GM06990 (cell line): ENCODE results near the gene PTPRU.

Source experiments
- DNase-seq: peaks from one replicate; pipeline ENCODE4 v3.0.0-alpha.2; 2011; ENCODE audit not compliant: insufficient read length; ENCODE audit errors: extremely low read depth
- H3K27me3 ChIP-seq: replicated peaks from 2 replicates; pipeline ENCODE4 v1.6.0; 2011; ENCODE audit warnings: low read length; ENCODE audit not compliant: control insufficient read depth, insufficient read depth
- H3K36me3 ChIP-seq: 2 replicates; pipeline ENCODE4 v1.5.1; 2011; ENCODE audit warnings: low read length; ENCODE audit not compliant: control insufficient read depth, insufficient read depth
- H3K4me3 ChIP-seq: replicated peaks from 2 replicates; pipeline ENCODE4 v1.5.1; 2011; ENCODE audit warnings: low read depth, mild to moderate bottlenecking, control low read depth, low read length
- TF ChIP-seq, protein P1 (sequence below): IDR thresholded peaks from 2 replicates; pipeline ENCODE4 v1.5.1; 2011; ENCODE audit warnings: low read length, control low read depth, mild to moderate bottlenecking, inconsistent platforms; ENCODE audit not compliant: insufficient read depth, poor library complexity, severe bottlenecking

The PTPRU gene

GRCh38 chr1:29327223-29327935 lies 91.1 kb downstream of the PTPRU start:
- peaks cover 3% of the 10 kb centered on the region; the same call in 1 of the 2 replicates for H3K27me3 ChIP-seq
- no peaks in the 10 kb centered on the region for H3K36me3 ChIP-seq
- H3K4me3 ChIP-seq = no peak overlapping the region
- TF ChIP-seq, protein P1, sequence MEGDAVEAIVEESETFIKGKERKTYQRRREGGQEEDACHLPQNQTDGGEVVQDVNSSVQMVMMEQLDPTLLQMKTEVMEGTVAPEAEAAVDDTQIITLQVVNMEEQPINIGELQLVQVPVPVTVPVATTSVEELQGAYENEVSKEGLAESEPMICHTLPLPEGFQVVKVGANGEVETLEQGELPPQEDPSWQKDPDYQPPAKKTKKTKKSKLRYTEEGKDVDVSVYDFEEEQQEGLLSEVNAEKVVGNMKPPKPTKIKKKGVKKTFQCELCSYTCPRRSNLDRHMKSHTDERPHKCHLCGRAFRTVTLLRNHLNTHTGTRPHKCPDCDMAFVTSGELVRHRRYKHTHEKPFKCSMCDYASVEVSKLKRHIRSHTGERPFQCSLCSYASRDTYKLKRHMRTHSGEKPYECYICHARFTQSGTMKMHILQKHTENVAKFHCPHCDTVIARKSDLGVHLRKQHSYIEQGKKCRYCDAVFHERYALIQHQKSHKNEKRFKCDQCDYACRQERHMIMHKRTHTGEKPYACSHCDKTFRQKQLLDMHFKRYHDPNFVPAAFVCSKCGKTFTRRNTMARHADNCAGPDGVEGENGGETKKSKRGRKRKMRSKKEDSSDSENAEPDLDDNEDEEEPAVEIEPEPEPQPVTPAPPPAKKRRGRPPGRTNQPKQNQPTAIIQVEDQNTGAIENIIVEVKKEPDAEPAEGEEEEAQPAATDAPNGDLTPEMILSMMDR = no peak
- DNase-seq = no peak

DNA sequence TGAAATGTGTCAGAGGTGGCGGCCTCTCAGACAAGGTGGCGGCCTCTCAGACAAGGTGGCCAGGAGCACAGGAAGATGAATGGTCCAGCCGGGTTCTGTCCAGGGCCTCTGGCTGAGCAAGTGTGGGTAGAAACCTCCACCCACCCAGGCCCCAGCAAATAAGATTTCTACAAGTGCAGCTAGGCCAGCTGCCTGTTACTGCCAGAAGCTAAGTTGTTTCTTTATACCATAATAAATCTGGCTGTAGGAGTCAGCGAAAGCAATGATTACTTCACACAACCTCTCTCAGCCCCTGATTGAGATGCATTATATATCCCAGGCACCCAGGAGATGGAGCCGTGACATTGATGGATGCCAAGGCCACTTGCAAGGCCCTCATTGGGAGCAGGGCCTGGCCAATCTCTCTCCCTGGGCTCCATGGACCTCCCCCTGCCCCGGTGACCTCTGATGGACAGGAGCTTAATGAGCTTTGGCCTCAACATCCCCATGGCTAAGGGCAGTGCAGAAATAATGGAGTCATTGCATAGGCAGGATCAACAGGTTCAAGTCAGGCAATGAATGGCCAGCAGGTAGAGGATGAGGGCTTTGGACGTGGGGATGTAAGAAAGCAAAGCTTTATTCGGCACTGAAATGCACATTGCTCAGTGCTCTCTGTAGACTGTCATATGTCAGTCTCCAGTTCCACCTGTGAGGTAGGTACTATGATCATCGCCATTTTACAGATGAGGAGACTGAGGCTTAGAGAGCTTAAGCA lies 92.9 kb downstream of the PTPRU start:
- peaks cover 3% of the 10 kb centered on the region; the same call in 1 of the 2 replicates for H3K27me3 ChIP-seq
- DNase-seq = no peak
- TF ChIP-seq, protein P1 = no peak

GRCh38 chr1:29330089-29330488 lies 93.8 kb downstream of the PTPRU start:
- TF ChIP-seq, protein P1 = no peak
- DNase-seq = no peak
- Histone ChIP-seq H3K27me3 (peaks cover 3% of the 10 kb centered on the region; the same call in 1 of the 2 replicates), H3K36me3 (no peaks in the 10 kb centered on the region), H3K4me3 (no peak overlapping the region)

More for the DNA sequence above, 92.9 kb downstream of the PTPRU start:
- H3K36me3 ChIP-seq = no peaks in the 10 kb centered on the region
- no peak overlapping the region for H3K4me3 ChIP-seq

DNA sequence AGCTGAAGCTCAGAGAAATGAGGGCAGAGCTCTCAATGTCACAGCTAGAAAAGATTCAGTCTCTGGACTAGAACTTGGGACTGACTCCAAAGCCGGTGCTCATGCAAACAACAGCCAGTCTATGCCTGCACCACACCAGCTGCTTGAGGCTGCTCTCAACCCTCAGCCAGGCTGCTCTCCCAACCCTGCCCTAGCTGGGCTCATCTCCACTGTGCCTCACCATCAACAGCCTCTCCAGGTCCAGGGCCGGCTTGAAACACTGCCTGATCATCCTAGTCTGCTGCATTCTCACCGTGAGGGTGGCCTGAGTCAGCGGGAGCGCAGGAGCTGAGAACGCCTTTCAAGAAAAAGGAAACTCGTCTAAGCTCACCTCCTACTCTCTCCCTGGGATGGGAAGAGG lies 94.5 kb downstream of the PTPRU start:
- Histone ChIP-seq H3K27me3 (peaks cover 3% of the 10 kb centered on the region; the same call in 1 of the 2 replicates), H3K4me3 (no peak overlapping the region), H3K36me3 (no peaks in the 10 kb centered on the region)
- no peak for DNase-seq
- TF ChIP-seq, protein P1 = no peak

- TF ChIP-seq, protein P1 = no peak
- no peaks in the 10 kb centered on the region for H3K36me3 ChIP-seq
- no peak overlapping the region for H3K4me3 ChIP-seq
- peaks cover 3% of the 10 kb centered on the region; the same call in 1 of the 2 replicates for H3K27me3 ChIP-seq
- no peak for DNase-seq
These were observed 95.0 kb downstream of the PTPRU start for GRCh38 chr1:29331309-29331708.
